Measurements from ENCODE around the gene LRRK1.

GRCh38 chr15:101058735-101059134 is 139.6 kb downstream of the LRRK1 start:
- no peak for TF ChIP-seq CTCF (IDR thresholded peaks at IDR 0.05)
- no peak for TF ChIP-seq EZH2 (IDR thresholded peaks at IDR 0.05; ENCODE audit: borderline replicate concordance, insufficient read depth, low read depth, low read length, poor library complexity, severe bottlenecking)
